OCI-LY7 (cell line): ENCODE measurements around the gene LRRC10B.

ENCODE experiments used
- CTCF ChIP-seq: fragments of 200-600 bp; sonication (generic); conservative IDR thresholded peaks from 2 replicates; pipeline ENCODE4 v1.5.1; 2014; ENCODE audit warnings: mild to moderate bottlenecking, antibody characterized with exemption, low read length, moderate library complexity, mixed read lengths
- EZH2phosphoT487 ChIP-seq: fragments of 200-600 bp; sonication (generic); IDR thresholded peaks from 2 replicates; pipeline ENCODE4 v1.6.1; 2018; ENCODE audit warnings: low read depth, borderline replicate concordance, mild to moderate bottlenecking, mixed run types, antibody characterized with exemption, low read length, moderate library complexity, mixed read lengths

GRCh38 chr11:61486779-61487178 is 21.8 kb upstream of the LRRC10B start:
- no peak for TF ChIP-seq CTCF
- no peak for TF ChIP-seq EZH2phosphoT487
